Kidney epithelial cell (primary cell): ENCODE measurements around the gene ASGR1. TPM values are rescaled to one million over a fixed set of nuclear protein-coding genes. Genes with fewer than 3 reads are reported as not detected.

Experiments
- DNase-seq: peaks from one replicate; pipeline ENCODE4 v3.0.0-alpha.2; 2010; ENCODE audit warnings: low read depth
- H3K27me3 ChIP-seq: 2 replicates; pipeline ENCODE4 v1.6.0; 2011; ENCODE audit warnings: low read length; ENCODE audit not compliant: control insufficient read depth, insufficient read depth
- H3K36me3 ChIP-seq: 2 replicates; pipeline ENCODE4 v1.5.1; 2011; ENCODE audit warnings: low read length; ENCODE audit not compliant: control insufficient read depth, insufficient read depth
- H3K4me3 ChIP-seq: 2 replicates; pipeline ENCODE4 v1.5.1; 2011; ENCODE audit warnings: low read depth, mild to moderate bottlenecking, control low read depth, low read length
- CTCF ChIP-seq: IDR thresholded peaks from 2 replicates; pipeline ENCODE4 v1.5.1; 2011; ENCODE audit warnings: mild to moderate bottlenecking, moderate library complexity, low read length, control low read depth, inconsistent platforms; ENCODE audit not compliant: insufficient read depth, poor library complexity, severe bottlenecking
- total RNA-seq: library from RNA; depleted of rRNA; stranded (reverse); fragments of >200 nt; gene quantifications from 2 replicates; pipeline ENCODE4 v1.2.3, GENCODE V29; 2015

The ASGR1 gene
- total RNA-seq, 1 donor from 2014 or later: 6.9 TPM

- Histone ChIP-seq H3K27me3 (peaks cover 30% of the 10 kb centered on the region), H3K36me3 (no peaks in the 10 kb centered on the region), H3K4me3 (no peak overlapping the region)
- no peak for TF ChIP-seq CTCF
- no peak for DNase-seq
These were observed 40.3 kb downstream of the ASGR1 start for GRCh38 chr17:7138800-7139381.

- Histone ChIP-seq H3K4me3 (no peak overlapping the region), H3K27me3 (peaks cover 40% of the 10 kb centered on the region), H3K36me3 (no peaks in the 10 kb centered on the region)
- no peak for TF ChIP-seq CTCF
- no peak for DNase-seq
These were observed 41.8 kb downstream of the ASGR1 start for GRCh38 chr17:7137171-7137943.

GRCh38 chr17:7136266-7136877 is 42.8 kb downstream of the ASGR1 start:
- Histone ChIP-seq H3K4me3 (no peak overlapping the region), H3K27me3 (peaks cover 38% of the 10 kb centered on the region), H3K36me3 (no peaks in the 10 kb centered on the region)
- peak; percentile 96 for TF ChIP-seq CTCF
- peak; percentile 21 for DNase-seq

- no peak for TF ChIP-seq CTCF
These were observed 45.3 kb downstream of the ASGR1 start for GRCh38 chr17:7133916-7134315.

GRCh38 chr17:7133424-7133823 is 45.7 kb downstream of the ASGR1 start:
- H3K36me3 ChIP-seq: no peaks in the 10 kb centered on the region
- peaks cover 31% of the 10 kb centered on the region for H3K27me3 ChIP-seq
- no peak for DNase-seq
- TF ChIP-seq CTCF: peak; percentile 39
- no peak overlapping the region for H3K4me3 ChIP-seq

More at GRCh38 chr17:7133916-7134315, 45.3 kb downstream of the ASGR1 start:
- Histone ChIP-seq H3K36me3 (no peaks in the 10 kb centered on the region), H3K4me3 (no peak overlapping the region), H3K27me3 (peaks cover 31% of the 10 kb centered on the region)
- no peak for DNase-seq
